GM19467 (cell line): ENCODE data around the gene LRRC74A.

Experiments
- ATAC-seq: cut with Tn5 transposase; IDR thresholded peaks from one replicate; pipeline ENCODE4 v1.9.1; 2021; ENCODE audit warnings: mild to moderate bottlenecking, moderate library complexity; ENCODE audit not compliant: unreplicated experiment

Gene LRRC74A

GRCh38 chr14:76808990-76809389 is 17.2 kb upstream of the LRRC74A start:
- ATAC-seq, result no peak

GRCh38 chr14:76810525-76810924 is 15.7 kb upstream of the LRRC74A start:
- ATAC-seq, result no peak

DNA sequence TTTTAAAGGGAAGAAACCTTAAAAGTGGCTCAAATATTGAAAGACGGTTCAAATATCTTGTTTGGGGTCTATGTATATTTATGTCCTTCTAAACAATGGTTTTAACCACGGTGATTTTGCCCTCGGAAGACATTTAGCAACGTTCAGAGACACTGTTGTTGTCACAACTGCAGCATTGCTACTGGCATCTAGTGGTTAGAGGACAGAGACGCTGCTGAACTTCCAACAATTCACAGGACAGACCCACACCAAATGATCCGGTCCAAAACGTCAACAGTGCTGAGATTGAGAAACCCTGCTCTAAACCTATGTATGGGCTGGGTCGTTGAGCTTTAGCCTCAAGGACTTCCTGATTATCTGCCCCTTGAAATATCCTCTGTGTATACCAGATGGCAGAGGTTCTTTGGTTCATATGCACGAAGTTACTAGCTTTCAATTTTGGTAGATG is 15.2 kb upstream of the LRRC74A start:
- ATAC-seq, result no peak

GRCh38 chr14:76811561-76811960 is 14.6 kb upstream of the LRRC74A start:
- ATAC-seq, result no peak

GRCh38 chr14:76812093-76812421 is 14.2 kb upstream of the LRRC74A start:
- ATAC-seq, result no peak

DNA sequence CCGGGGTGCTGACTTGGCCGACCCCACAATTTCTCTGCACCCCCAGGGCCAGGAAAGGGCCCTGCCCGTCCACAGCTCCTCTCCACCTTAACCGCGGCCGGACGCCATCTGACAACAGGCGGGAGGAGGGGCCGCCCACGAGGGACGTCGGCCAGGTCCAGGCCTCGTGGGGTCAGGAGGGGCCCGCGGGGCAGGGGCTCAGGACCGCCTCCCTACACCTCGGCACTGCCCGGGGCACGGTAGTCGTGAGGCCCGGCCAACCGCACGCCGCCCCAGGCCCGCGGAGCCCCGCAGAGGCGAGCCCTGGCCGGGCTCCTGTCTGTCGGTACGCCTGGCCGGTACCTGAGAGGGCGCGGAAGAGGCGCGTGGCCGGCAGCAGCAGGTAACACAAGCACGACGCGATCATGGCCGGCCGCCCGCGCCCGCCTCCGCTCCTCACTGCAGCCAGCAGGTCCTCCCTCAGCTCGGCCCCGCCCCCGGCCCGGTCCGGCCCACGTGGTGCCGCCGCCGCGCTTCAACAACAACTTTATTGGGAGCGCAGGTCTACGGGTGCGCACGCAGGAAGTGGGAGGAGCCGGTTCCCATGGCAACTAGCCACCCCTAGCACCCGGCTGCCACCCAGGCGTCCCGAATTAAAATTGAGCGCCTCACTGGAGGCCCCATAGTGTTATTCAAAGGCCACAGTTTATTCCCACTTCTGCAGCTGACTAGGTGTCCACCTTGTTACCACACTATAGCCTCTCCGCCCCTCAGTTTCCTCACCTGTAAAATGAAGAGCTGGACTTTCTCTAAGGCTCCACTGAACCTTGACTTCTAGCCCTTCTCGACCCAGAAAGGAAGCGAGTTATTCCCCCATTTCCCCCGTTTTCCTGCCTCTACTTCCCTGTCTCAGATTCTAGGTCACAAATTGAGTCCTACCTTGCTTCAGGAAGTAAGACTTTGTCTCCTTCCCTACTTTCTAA is 13.5 kb upstream of the LRRC74A start, which contains the start of gene ANGEL1:
TSS of gene ANGEL1 (minus strand) at position 461 of the 962 bp plus-strand sequence. CDS start at position 406, 55 bp downstream.
- peak; percentile 90 for ATAC-seq

- ATAC-seq, result no peak
These were observed 11.2 kb upstream of the LRRC74A start for GRCh38 chr14:76814726-76815645.

DNA sequence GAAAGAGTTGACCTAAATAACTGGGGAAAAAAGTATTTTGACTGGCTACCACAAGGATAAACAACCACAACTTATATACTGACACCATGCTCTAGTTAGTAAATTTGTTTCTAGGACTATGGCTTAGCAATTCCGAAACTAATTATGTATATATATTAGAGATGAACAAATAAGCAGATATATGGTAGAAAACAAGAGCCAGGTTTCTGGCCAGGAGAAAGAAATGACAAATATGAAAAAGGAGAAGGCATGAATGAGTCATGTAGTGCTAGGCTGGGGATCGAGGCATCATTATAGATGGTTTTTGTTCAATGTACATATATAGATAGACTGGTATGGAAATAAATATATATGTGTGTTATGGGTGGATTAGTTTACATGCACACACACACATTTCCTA is 5.5 kb upstream of the LRRC74A start:
- no peak for ATAC-seq

DNA sequence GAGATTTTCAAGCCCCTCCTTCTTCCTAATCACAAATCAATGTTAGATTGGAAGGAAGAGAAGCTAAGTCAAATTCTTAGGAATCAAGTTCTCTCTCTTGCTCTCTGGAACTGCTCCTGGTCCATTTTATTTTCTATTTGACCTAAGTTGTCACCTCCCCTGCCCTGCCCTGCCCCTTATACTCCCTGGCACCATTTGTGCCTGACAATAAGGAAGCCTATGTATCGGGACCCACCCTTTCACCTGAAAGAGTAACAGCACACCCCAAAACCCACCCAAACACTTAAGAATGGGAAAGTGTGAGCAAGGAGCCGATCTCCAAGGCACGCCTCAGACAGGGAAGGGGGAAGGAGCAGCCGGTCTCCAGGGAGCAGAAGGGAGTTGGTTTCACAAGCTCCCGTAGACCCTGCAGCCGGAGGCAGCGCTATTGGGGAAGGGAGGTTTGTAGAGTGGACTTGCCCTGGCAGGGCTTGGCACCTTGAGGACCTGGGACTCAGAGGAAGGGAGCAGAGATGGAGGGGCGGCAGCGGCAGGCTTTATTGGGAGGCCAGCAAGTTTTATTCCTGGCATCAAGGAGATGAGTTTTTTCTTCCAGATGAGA is 1.6 kb downstream of the LRRC74A start:
- ATAC-seq, result no peak

- ATAC-seq, result no peak
These were observed 2.3 kb downstream of the LRRC74A start for GRCh38 chr14:76828339-76829012.

DNA sequence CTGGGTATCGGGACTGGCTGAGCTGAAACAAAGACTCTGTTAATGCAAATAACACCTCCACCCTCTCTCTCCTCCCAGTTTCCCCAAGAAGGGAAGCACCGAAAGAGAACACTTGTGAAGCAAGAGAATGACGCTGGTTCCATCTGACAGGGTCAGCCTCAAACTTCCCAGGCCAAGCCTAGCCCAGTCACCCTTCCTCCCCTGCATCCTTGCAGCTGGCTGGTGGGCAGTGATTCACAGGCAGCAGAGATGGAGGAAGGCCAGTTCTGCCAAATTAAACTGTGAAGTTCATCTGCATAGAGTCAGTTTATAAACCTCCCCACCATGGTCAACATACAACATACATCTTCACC is 2.8 kb downstream of the LRRC74A start:
- no peak for ATAC-seq

DNA sequence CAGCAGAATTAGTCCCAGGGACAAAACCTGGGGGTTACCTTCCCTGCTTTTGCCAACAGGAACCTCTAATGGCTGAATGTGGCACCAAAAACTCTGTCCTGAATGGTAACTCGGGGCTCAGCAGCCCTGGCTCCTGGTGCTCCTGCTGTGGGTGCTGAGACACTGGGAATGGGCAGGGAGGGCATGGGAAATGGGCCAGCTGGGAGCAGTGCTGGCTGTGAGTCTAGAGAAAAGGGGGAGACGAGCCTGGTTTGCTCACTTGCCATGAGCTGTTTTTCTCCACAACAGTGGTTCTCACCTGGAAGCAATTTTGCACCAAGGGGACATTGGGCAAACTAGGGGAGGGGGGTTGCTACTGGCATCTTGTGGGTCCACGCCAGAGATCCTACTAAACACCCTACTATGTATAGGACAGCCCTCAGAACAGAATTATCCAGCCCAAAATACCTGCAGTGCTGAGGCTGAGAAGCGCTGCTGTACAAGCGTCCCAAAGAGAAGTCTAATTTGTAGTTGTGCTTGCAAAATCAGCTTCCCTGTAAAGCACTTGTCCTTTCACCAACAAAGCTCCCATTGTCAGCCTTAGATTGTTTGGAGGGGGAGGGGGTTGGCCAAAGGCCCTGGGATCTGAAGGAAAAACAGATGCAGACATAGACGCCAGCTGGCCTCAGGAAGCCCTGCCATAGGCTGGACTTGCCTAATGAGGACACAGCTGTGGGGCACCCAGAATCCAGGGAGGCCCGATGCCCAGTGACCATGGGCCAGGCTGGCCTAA is 3.6 kb downstream of the LRRC74A start:
- ATAC-seq, result no peak

GRCh38 chr14:76830556-76830955 is 4.3 kb downstream of the LRRC74A start:
- no peak for ATAC-seq

GRCh38 chr14:76832503-76832988 is 6.3 kb downstream of the LRRC74A start:
- no peak for ATAC-seq

DNA sequence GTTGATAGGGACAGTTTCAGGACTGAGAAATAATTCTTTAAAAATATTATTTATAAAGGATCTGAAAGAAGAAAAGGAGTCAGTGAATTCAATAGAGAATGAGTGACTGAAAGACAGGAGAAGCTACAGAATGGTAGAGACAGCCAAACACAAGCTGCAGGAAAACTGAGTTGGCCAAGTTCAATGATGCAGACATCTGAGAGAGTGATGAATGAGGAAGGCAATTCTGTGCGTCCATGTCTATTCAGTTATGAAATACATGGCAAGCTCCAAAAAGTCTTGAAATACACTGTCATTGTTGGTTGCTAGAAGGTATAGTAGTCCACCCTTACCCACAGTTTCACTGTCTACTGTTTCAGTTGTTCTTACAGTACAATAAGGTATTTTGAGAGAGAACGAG is 6.8 kb downstream of the LRRC74A start:
- no peak for ATAC-seq

DNA sequence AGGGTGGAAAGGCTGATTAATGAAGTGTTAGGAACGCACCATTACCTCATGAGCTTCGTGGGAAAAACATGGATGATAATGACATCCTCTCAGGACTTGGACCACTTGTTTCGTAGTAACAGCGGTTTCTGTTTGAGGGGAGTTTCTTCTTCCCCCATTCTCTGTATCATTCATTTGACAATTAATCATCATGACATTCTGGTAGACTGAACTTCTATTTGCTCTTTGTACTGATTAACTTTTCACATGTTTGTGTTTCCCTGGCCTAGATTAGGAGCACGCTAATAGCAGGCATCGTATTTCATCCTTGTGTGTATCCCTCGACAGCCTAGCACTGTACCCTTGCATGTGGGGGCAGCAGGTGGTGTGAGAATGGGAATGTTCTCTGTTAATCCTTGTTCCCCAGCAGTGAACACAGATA is 8.0 kb downstream of the LRRC74A start:
- no peak for ATAC-seq

GRCh38 chr14:76836029-76836630 is 9.9 kb downstream of the LRRC74A start:
- ATAC-seq, result no peak

DNA sequence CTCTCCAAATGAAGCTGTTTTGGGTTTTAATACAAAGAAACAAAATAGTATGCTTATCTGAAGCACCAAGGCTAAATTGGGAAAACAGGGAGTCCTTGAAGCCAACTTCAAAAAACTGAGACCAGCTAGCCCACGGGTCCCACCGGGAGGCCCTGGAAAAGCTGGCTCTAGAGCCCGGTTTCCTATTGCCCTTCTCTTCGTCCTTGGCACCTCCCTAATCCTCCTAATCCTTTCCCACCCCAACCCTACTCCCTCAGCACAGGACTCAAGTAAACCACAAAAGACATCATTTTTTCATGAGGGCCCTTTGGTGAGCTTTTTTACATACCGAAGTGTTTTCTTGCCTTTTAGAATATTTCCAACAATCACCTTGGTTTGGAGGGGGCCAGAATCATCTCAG is 11.3 kb downstream of the LRRC74A start:
- ATAC-seq, result no peak

DNA sequence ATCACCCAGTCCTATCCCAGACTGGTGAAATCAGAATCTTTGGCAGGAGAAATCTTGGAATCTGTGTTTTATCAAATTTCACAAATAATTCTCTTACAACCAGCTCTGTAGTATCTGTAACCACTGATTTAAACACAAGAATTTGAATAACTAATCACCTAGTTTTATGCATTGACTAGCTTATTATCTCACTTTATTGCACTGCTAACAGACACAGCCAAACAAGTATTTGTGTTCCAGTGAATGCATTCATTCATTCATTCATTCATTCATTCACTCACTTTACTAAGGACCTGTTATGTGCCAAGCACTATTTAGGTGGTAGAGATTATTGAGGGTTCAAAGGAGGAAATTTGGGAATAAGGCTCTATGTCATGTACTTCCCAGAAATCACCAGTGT is 16.2 kb downstream of the LRRC74A start:
- ATAC-seq, result no peak
